HepG2 (cell line): ENCODE measurements around the gene ZBTB22. TPM values are rescaled to one million over a fixed set of nuclear protein-coding genes. Genes with fewer than 3 reads are reported as not detected.

ENCODE experiments used
- ETV5 ChIP-seq: IDR thresholded peaks from 2 replicates; pipeline ENCODE4 v1.6.1; 2018; ENCODE audit warnings: missing biosample characterization, missing genetic modification reagents, inconsistent platforms, borderline replicate concordance
- GATAD1 ChIP-seq: IDR thresholded peaks from 2 replicates; pipeline ENCODE4 v1.6.1; 2016; ENCODE audit warnings: missing genetic modification reagents, missing compliant biosample characterization
- HNF1A ChIP-seq, 2 experiments: sonication (generic) in 1 of 2; formaldehyde crosslinking in 1 of 2; IDR thresholded peaks; 2 replicates each; pipeline versions ENCODE4 v1.4.0 to v1.6.1; 2016 to 2020; ENCODE audit warnings: borderline replicate concordance in 1 of 2, low read depth in 1 of 2, mild to moderate bottlenecking in 1 of 2, missing genetic modification reagents in 1 of 2
- MAZ ChIP-seq, 2 experiments: sonication (generic) in 1 of 2; formaldehyde crosslinking in 1 of 2; IDR thresholded peaks; 2 replicates each; pipeline versions ENCODE4 v1.5.0 to v1.6.1; 2012 to 2020; ENCODE audit warnings: low read depth in 2 of 2, mild to moderate bottlenecking in 2 of 2, borderline replicate concordance in 1 of 2, improper control_type of control experiment in 1 of 2, low read length in 1 of 2, missing genetic modification reagents in 1 of 2, moderate library complexity in 1 of 2
- MBNL3 ChIP-seq: fragments of 250-450 bp; sonication (Bioruptor Pico); conservative IDR thresholded peaks from 2 replicates; pipeline ENCODE4 v1.8.0; 2022; ENCODE audit warnings: mild to moderate bottlenecking, inconsistent platforms
- NR3C1 ChIP-seq: sonication (generic); formaldehyde crosslinking; IDR thresholded peaks from 2 replicates; pipeline ENCODE4 v1.4.0; 2020; ENCODE audit warnings: missing genetic modification reagents
- POLR2AphosphoS2 ChIP-seq: IDR thresholded peaks from 2 replicates; pipeline ENCODE4 v1.6.1; 2011; ENCODE audit warnings: low read depth, low read length, improper control_type of control experiment
- RAD21 ChIP-seq: fragments of 450-650 bp; formaldehyde crosslinking; IDR thresholded peaks from 2 replicates; pipeline ENCODE4 v1.5.0; 2020; ENCODE audit warnings: mild to moderate bottlenecking
- RBAK ChIP-seq: sonication (generic); formaldehyde crosslinking; IDR thresholded peaks from 2 replicates; pipeline ENCODE4 v1.5.1; 2020; ENCODE audit warnings: mild to moderate bottlenecking, missing genetic modification reagents
- SETDB1 ChIP-seq: sonication (generic); formaldehyde crosslinking; IDR thresholded peaks from 2 replicates; pipeline ENCODE4 v1.5.1; 2020; ENCODE audit warnings: missing genetic modification reagents, mild to moderate bottlenecking, borderline replicate concordance
- TFE3 ChIP-seq: IDR thresholded peaks from 2 replicates; pipeline ENCODE4 v1.6.1; 2016
- THAP11 ChIP-seq: IDR thresholded peaks from 2 replicates; pipeline ENCODE4 v1.6.1; 2016; ENCODE audit warnings: missing biosample characterization, missing genetic modification reagents
- ZSCAN20 ChIP-seq: sonication (generic); formaldehyde crosslinking; IDR thresholded peaks from 2 replicates; pipeline ENCODE4 v1.4.0; 2020; ENCODE audit warnings: missing genetic modification reagents, mild to moderate bottlenecking, borderline replicate concordance
- polyA plus RNA-seq, 8 experiments: library from polyadenylated mRNA; depleted of rRNA in 3 of 8; stranded (reverse) in 7 of 8; unstranded in 1 of 8; fragments of >200 nt; fragmentation: Illumina TruSeq in 4 of 8; extraction: Trizol in 4 of 8; gene quantifications; 2 replicates each; pipeline versions ENCODE4 v1.2.1 to v1.2.3, GENCODE V29; 2011 to 2016; ENCODE audit warnings: low read depth in 4 of 8, missing spikeins in 1 of 8, mixed read lengths in 1 of 8; ENCODE audit not compliant: insufficient read depth in 1 of 8
- total RNA-seq, 5 experiments: library from RNA; depleted of rRNA; stranded (reverse); fragments of >200 nt; fragmentation: Illumina TruSeq; extraction: Trizol; gene quantifications; 2 replicates each; pipeline ENCODE4 v1.2.3, GENCODE V29; 2016; ENCODE audit warnings: low read depth in 1 of 5
- TF ChIP-seq, protein P1 (sequence below): fragments of 450-650 bp; IDR thresholded peaks from 2 replicates; pipeline ENCODE4 v1.6.1; 2016
- TF ChIP-seq, protein P2 (sequence below): sonication (generic); formaldehyde crosslinking; IDR thresholded peaks from 2 replicates; pipeline ENCODE4 v1.8.0; 2022; ENCODE audit warnings: mild to moderate bottlenecking, missing genetic modification reagents, borderline replicate concordance
- TF ChIP-seq, protein P3 (sequence below): sonication (generic); formaldehyde crosslinking; IDR thresholded peaks from 2 replicates; pipeline ENCODE4 v1.5.0; 2020; ENCODE audit warnings: mild to moderate bottlenecking, missing genetic modification reagents, borderline replicate concordance

Gene ZBTB22
- total and polyA plus RNA-seq, 2 of the 13 experiments (the other 11 are each of a cell fraction or from before 2014, with no cell fraction given), result 8.0 to 10.6 TPM

GRCh38 chr6:33312361-33313104, 5.0 kb downstream of the ZBTB22 start (continued):
- TF ChIP-seq, protein P1, sequence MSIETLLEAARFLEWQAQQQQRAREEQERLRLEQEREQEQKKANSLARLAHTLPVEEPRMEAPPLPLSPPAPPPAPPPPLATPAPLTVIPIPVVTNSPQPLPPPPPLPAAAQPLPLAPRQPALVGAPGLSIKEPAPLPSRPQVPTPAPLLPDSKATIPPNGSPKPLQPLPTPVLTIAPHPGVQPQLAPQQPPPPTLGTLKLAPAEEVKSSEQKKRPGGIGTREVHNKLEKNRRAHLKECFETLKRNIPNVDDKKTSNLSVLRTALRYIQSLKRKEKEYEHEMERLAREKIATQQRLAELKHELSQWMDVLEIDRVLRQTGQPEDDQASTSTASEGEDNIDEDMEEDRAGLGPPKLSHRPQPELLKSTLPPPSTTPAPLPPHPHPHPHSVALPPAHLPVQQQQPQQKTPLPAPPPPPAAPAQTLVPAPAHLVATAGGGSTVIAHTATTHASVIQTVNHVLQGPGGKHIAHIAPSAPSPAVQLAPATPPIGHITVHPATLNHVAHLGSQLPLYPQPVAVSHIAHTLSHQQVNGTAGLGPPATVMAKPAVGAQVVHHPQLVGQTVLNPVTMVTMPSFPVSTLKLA, result 0 out of 2 replicates have a peak, but pooled peaks have one; percentile 2
- peak; percentile 54 for TF ChIP-seq MAZ (IDR thresholded peaks at IDR 0.05; ENCODE audit: borderline replicate concordance, low read depth, low read length)
- peak; percentile 89 for TF ChIP-seq MAZ (CRISPR knock-in tag; IDR thresholded peaks at IDR 0.05; ENCODE audit: low read depth)
- no peak for TF ChIP-seq HNF1A (IDR thresholded peaks at IDR 0.05; ENCODE audit: low read depth)
- peak; percentile 44; the same call in 1 of the 2 replicates for TF ChIP-seq HNF1A (CRISPR knock-in tag; IDR thresholded peaks at IDR 0.05; ENCODE audit: borderline replicate concordance)
- no peak for TF ChIP-seq MBNL3 (CRISPR knock-in tag)
- no peak for TF ChIP-seq SETDB1 (CRISPR knock-in tag)
- no peak for TF ChIP-seq POLR2AphosphoS2
- TF ChIP-seq, protein P2, sequence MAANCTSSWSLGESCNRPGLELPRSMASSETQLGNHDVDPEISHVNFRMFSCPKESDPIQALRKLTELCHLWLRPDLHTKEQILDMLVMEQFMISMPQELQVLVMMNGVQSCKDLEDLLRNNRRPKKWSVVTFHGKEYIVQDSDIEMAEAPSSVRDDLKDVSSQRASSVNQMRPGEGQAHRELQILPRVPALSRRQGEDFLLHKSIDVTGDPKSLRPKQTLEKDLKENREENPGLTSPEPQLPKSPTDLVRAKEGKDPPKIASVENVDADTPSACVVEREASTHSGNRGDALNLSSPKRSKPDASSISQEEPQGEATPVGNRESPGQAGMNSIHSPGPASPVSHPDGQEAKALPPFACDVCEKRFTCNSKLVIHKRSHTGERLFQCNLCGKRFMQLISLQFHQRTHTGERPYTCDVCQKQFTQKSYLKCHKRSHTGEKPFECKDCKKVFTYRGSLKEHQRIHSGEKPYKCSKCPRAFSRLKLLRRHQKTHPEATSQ (CRISPR knock-in tag), result no peak
- no peak for TF ChIP-seq NR3C1 (CRISPR knock-in tag)
- TF ChIP-seq, protein P3, sequence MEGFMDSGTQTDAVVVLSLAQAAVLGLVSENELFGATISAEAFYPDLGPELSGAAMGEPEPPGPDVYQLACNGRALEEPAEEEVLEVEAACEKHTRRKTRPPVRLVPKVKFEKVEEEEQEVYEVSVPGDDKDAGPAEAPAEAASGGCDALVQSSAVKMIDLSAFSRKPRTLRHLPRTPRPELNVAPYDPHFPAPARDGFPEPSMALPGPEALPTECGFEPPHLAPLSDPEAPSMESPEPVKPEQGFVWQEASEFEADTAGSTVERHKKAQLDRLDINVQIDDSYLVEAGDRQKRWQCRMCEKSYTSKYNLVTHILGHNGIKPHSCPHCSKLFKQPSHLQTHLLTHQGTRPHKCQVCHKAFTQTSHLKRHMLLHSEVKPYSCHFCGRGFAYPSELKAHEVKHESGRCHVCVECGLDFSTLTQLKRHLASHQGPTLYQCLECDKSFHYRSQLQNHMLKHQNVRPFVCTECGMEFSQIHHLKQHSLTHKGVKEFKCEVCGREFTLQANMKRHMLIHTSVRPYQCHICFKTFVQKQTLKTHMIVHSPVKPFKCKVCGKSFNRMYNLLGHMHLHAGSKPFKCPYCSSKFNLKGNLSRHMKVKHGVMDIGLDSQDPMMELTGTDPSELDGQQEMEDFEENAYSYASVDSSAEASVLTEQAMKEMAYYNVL (CRISPR knock-in tag), result no peak; the same call in 1 of the 2 replicates
- peak; percentile 70 for TF ChIP-seq RAD21
- no peak for TF ChIP-seq THAP11 (CRISPR knock-in tag)
- TF ChIP-seq RBAK, result no peak
- no peak for TF ChIP-seq ZSCAN20 (CRISPR knock-in tag)
- peak; percentile 18; the same call in 1 of the 2 replicates for TF ChIP-seq ETV5 (CRISPR knock-in tag)
- peak; percentile 85 for TF ChIP-seq TFE3 (CRISPR knock-in tag)
- peak; percentile 48; the same call in 1 of the 2 replicates for TF ChIP-seq GATAD1 (CRISPR knock-in tag)
